Brain pericyte (primary cell): Measurements from ENCODE around the gene LDHD.
"Not testable (repeated sequence)": the region's sequence is repeated elsewhere in the genome, so short reads cannot be mapped to it uniquely, and the experiment has no call there.

ENCODE experiments used
- DNase-seq: peaks from one replicate; pipeline ENCODE4 v3.0.0-alpha.2; 2012; ENCODE audit warnings: low read depth, low spot score

Gene LDHD

DNA sequence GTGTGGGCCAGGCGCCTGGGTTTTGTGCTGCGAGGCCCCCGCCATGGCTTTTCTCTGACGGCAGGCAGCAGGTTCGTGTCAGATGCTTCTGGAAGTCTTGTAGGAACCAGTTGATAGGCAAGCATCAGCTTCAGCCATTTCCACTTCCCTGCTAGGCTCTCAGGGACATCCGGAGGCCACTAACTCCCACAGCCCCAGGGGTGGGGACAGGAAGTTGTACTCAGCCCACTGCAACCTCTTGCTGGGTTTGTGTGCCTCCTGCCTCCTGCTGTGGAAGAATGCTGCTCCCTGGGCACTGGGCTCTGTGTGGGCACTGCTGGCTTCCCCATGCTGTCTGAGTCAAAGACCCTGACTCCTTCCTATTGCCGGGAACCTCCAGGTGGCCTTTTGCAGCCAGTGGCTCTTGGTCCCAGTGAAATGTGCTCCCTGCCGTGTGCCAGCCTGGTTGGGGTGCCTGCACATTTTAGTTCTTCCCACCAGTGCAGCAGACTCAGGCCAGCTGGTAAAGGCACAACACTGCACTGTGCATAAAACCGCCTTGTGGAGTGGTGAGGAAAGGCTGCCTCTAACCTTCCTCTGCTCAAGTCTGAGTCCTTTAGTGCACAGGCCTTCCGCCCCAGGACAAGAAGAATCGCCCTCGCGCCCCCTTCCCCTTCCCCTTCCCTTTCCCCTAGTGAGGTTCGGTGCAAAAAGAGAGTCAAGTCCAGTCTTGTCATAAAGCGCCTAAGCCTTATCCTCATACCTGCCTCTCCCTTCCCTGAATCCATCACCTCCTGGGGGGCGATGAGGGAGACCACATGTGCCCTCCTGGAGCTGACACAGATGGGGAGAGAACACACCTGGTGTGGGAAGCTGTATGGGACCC, 16.6 kb downstream of the LDHD start:
- DNase-seq = no peak

DNA sequence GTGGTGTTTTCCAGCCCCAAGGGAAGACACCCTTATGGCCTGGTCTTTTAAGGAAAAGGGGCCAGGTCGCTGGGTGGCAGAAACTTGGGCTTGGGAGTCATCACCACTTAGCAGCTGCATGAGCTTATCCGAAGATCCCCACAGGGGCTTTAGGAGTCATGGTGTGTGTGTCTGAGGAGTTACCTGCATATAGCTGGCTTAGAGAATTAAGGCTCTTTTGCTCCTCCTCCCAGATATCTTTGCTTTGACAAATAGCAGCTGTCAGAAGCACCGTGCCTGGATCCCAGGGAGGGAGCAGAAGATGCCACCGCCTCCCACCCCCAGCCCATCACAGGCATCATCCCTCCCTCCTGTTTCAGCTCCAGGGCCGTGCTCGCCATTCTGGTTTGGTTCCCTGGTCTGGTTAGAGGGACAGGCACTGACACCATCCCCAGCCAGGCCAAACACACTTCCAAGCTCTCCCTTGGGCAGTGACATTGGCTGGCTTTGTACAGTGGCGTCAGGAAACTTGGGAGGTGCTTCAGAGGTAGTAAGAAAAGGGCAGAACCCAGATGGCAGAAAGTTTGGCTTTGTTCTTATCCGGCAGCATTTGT, 17.4 kb downstream of the LDHD start:
- no peak for DNase-seq

DNA sequence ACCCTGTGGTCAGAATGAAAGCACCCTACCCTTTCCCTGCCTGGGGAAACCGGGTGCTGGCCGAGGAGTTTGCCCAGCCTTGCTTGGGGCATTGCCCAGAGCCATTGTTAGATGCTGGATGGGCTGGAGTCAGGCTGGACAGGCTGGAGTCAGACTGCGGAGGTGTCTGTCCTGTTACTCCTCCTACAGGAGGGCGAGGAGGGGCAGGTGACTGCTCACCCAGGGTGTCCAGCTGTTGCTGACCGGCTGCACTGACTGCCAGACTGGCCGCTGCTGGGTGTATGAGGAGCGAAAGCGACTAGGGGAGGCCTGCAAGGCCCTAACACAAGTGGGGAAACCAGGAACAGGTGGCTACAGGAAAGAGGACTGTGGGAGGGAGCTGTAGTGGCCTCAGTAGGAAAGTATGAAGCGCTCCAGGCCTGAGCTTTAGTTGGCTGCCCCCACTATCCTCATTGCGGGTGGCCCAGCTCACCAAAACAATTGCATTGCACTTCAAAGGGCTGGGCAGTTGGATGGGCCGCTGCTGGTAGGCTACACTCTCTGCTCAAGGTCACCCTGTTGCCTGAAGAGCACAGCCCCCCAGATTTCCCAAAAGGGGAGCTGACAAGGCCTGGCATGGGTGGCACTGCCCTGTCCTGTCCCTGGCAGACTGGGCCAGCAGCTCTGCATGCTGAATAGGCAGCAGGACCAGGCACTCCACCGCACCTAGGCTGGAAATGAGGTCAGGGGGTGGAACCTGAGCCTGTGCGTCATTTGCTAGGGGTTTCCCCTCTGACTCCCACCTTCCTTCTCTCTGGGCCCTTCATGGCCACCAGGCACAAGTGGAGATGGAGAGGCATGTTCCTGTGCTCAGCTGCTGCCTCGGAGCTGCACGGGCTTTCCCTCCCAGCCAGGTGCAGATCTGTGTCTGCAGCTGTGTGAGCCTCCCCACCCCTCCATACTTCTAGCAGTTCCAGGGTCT, 18.4 kb downstream of the LDHD start:
- DNase-seq = no peak

DNA sequence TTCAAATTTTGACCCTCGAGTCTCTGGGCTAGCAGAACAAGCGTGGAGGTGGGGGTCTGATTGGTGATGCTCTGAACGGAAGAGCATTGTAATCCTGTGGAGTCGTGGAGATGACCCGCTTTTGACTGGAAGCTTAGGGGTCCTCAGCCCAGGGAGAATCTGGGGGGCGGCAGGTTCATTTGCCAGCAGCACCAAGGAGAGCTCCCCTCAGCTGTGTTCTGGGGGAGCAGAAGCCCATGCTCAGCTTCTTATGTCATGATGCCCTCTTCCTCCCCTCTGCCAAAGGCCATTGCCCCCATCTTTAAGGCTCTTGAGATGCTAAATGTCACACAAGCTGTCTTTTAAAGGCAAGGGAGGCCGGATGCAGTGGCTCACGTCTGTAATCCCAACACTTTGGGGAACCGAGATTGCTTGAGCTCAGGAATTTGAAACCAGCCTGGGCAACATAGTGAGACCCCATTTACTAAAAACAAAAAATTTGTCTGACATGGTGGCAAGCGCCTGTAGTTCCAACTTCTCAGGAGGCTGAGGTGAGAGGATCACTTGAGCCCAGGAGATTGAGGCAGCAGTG, 19.3 kb downstream of the LDHD start:
- DNase-seq = no peak

DNA sequence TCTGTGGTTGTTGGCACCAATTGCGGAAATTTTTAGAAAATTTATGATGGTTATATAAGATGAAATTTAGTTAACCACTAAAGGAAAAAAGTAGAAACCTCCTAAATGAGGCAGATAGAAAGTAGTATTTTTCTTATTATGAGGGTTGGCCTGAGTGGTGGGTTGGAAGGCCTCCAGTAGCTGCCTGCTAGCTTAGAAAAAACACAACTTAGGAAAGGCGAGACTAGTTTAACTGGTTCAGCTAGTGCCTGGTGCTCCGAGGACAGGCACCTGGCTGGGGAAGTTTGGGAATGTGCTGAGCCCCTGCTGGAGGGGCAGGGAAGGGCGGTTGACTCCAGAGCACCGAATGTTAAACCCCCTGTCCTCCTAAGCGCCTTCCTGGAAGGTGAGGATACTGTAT, 19.9 kb downstream of the LDHD start:
- DNase-seq = no peak

DNA sequence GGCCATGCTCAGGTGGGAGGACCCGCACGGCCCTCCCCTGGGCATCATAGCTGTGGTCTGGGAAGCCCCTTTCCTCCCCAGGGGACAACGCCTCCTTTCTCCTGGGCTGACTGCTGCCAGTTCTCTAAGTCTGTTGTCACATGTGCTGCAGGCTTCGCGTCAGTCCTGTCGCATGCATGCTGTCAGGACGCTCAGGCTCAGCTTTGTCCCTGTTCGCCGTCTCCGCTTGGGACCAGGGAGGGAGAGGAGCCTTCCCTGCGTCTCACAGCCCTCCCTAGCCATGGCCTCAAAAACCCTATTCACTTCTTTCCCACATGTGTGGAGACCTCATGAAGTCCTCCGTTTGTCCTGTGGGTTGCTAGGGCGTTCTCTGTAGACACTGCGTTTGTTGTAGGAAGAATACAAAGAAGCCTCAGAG, 21.4 kb downstream of the LDHD start:
- DNase-seq = no peak

DNA sequence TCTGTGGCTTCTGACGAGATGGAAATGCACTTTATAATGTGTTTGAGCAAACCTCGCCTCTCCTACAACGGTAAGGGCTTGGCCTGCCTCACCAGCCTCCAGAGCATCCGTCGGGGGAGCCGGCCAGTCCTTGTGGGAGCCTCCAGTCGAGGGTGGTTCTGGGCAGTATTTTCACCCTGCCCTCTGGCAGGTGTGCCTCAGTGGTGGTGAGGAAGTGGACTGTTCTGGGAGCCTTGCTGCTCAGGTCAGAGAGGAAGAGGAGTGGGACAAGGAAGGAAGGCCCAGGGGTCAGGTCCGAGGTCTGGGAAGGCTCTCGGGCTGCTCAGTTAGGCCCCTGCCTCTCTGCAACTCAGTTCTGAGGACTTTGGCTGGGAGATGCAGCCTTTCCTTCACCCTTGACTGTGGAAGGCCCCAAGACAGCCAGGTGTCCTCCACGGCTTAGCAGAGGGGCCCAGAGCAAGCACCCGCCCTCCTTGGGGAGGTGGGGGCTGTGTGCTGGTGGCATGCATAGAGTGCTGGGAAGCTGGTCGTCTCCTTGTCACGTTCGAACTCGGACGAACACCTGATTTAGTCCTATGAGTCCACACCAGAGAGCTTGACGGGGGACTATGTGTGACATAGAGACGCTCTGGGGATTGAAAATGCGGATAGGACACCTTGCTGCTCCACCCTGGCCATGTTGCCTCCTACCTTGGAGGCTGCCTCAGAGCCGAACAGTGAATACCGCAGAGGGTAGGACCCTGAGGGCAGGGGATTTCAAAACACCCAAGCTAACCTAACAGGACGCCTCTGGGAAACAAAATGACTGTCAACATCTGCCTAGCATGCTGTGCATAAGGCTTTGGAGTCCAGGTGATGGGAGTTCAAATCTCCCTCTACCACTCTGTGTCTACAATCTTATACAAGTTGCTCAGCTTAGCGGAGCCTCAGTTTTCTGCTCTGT, 22.7 kb downstream of the LDHD start:
- no peak for DNase-seq

DNA sequence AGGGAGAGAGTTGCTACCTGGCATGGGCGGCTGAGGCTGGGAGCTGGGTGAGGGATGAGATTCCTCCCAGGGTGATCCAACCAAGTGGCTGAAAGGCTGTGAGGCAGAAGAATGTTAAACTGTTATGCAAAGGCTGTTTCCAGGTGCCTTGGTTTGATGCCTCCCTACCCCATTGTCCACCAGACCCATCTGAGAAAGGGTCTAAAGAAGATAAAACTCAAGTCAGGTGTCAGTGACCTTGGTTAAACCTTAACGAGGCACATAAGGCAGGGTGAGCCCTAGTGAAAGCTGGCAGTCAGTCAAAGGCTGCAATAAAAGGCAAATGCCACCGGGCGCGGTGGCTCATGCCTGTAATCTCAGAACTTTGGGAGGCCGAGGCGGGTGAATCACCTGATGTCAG, 23.8 kb downstream of the LDHD start:
- no peak for DNase-seq

DNA sequence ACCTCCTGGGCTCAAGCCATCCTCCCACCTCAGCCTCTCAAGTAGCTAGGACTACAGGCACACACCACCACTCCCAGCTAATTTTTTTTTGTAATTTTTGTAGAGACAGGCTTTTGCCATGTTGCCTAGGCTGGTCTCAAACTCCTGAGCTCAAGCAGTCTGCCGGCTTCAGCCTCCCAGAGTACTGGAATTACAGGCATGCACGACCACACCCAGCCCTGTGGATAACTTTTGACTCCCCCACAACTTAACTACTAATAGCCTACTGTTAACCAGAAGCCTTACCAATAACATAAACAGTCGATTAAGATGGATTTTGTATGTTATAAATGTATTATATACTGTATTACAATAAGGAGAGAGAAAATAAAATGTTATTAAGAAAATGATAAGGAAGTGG, 25.0 kb downstream of the LDHD start:
- not testable (repeated sequence) for DNase-seq

DNA sequence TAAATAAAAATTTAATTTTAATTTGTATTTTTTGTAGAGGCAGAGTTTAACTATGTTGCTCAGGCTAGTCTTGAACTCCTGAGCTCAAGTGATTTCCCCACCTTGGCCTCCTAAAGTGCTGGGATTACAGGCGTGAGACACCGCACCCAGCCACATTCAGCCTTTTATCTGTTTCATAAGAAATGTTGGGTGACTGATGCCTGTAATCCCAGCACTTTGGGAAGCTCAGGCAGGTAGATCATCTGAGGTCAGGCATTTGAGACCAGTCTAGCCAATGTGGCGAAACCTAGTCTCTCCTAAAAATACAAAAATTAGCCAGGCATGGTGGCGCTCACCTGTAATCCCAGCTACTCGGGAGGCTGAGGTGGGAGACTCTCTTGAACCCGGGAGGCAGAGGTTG, 25.7 kb downstream of the LDHD start:
- not testable (repeated sequence) for DNase-seq

DNA sequence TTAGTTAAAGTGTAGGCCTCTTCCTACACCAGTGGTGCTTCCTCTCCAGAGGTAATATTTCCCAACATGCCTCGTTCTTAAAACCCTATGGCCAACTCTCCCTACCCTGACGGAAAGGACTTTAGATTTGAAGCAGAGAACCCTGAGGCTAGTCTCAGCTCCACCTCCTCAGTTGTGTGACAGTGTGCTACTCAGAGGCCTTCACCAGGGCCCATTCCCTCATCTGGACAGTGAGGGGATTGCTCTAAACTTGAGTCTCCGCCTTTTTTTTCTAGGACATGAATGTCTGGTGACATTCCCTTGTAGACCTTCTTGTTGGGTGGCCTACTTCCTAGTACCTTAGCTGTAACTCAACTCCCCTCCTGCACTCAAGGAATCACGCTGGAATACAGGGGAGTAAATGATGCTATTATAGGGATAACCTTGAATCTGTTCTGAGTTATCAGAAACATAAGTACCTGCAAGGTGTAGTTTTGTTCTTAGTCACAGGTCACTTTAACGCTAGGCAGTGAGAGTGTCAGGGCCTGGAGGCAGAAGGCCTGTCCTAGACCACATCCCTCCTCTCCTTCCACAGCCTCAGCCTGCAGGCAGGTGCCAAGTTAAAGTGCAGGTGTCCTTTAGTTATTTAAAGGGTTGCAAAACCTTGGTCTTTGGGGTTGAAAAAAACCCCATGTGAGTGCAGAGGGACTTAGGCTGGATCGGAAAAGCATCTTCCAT, 26.9 kb downstream of the LDHD start:
- DNase-seq = no peak

DNA sequence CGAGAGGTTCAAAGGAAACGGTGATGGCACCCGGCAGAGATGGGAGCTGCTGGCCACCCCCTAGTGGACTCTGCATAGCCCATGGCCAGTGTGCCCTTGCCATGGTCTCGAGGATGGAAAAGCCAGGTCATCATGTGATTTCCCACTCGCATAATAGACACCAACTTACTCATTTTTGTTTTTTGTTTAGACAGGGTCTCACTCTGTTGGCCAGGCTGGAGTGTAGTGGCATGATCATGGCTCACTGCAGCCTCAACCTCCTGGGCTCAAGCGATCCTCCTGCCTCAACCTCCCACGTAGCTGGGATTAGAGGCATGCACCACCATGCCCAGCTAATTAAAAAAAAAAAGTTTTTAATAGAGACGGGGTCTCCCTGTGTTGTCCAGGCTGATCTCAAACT, 27.6 kb downstream of the LDHD start:
- no peak for DNase-seq

DNA sequence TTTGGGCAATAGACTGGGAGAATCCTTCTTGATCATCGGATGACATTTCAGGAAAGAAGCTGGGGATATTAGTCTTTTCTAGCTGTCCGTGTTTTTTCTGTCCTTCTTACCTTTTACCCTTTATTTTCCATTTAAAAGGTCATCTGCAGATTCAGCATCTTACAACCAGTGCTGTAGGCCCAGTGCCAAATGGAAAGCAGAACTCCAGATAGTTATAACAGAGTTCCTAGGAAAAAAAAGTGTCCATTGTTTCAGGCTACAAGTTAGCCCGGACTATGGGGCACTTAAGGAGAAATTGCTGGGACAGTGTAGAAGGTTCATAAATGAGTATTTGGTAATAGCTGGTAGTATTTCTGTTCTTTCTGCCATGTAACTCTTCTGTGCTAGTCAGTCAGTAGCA, 28.4 kb downstream of the LDHD start:
- no peak for DNase-seq

DNA sequence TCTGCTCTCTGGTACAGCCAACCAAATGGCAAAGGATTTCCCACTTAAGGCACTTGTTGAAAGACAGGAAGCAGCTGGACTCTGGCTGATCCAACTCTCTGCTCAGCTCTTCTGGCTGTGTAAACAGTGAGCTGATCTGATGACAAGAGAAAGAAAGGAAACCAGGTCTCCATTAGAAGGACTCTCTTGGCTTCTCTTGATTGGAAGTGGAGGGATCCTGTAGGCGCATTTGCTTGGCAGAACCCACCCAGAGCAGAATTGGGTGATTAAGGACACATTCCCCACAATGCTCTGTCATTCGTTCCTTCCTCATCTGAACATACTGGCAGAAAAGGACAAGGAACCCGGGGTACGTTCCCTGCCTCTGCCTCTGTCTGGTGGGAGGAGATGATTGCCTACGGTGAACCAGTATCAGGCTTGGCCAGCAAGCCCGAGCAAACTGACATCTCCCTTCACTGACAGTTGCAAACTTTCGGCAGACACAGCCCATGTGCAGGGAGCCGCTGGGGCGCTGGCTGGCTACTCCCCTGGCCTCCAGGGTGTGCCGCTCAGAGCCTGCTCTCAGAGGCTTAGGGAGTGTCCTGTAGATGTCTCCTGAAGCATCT, 29.1 kb downstream of the LDHD start:
- no peak for DNase-seq

DNA sequence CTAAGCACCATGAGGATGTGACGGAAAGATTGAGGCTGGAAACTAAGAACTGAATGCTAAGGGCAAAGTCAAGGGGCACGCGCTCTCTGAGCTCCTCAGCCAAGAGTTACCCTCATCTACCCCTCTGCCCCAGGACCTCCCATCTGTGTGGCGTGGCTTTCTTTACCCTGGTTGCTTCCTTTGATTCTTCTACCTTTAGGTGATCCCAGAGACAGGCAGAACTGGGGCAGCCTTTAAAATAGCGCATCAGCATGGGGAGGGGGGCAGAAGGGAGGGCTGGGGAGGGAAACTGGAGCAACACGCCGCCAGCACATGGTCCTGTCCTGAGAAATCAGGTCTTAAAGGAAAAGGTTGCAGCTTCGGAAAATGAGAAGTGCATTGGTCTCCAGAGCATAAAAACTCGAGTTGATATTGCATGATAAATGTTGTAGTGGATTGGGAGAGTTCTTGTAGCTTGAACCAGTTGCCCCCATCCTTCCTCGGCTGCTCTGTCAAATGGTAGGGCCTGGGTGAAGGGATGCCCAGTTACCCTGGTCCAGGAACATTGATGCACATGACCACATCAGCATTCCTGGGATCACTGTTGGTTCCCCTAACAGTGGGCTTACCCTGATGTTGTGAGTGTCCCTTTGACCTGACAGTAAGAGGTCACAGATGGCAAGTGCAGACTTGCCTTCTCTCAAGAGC, 29.7 kb downstream of the LDHD start:
- no peak for DNase-seq

DNA sequence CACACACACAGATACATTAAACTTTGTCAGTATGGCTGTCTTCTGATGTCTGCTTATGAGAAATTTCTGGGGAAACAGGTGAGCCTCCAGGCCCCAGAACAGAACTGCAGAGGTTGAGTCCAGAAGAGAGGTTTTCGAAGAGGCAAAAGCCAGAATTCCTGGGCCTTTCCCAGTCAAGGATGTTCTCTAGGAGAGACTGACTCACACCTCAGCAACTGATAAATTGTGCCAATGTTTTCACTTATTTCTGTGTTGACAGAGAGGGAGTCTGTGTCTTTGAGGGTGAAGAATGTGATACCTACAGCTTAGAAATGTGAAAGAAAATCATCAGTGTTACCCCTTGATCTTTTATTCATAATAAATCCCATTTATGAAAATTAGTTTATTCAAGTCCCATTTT, 30.3 kb downstream of the LDHD start:
- no peak for DNase-seq

DNA sequence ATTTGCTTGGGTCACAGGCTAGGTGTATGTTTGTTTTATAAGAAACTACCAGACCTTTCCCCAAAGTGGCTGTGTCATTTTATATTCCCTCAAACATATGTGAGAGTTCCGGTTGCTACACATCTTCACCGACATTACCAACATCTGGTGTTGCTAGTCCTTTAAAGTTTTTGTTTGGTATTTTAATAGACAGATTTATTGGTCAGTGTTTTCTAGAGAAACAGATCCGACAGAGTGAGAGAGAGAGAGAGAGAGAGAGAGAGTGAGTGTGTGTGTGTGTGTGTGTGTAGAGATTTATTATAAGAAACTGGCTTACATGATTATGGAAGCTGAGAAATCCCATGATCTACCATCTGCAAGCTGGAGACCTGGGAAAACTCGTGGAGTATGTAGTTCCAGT, 31.0 kb downstream of the LDHD start:
- DNase-seq = no peak

DNA sequence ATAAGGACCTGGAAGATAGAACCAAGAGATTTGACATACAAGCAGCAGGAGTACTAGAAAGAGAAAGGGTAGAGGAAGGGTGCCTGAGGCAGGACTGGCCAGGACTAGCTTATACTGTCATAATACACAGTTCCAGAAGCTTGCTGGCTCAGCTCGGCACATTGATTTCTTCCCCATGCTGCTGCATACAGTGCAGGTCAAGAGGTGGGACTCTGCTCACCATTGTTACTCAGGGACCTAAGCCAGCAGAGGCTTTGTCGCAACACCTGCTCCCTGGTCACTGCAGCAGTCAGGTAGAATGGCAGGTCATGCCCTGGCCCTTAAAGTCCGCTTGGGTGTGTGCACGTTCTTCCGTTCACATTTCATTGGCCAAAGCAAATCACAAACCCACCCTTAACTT, 32.8 kb downstream of the LDHD start:
- no peak for DNase-seq

DNA sequence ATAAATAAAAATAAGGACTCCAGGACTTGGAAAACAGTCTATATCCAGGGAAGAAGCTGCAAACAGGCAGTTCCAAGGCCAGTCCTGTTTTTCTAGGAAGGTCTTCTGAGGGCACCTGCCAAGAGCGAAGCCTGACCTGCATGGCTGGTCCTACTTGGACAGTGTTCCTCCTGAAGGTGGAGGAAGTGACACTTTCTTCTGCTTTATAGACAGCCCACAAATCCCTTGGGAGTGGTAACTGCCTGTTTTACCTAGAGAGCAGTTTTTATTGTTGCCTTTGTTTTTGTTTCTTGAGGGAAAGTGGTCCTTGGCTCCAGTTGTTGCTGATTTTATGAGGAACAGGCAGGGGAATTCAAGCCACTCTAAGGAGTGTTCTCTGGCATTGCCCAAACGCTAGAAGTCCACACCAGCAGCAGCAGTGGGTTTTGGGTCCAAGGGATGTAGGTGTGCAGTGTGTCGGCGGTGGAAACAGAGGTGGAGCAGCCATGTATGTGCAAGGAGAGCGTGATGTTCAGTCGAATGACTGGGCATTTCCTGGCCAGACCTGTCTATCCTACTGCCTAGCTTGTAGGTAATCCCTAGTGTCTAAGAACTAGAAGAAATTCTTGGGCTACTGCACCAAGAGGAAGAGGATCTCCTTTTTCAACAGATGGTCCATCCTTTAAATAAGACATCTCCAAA, 35.3 kb downstream of the LDHD start:
- DNase-seq = no peak
